SJCRH30 (cell line): Measurements from ENCODE around the gene DPYSL5. TPM values are rescaled to one million over a fixed set of nuclear protein-coding genes. Genes with fewer than 3 reads are reported as not detected.
"Not testable (repeated sequence)": the region's sequence is repeated elsewhere in the genome, so short reads cannot be mapped to it uniquely, and the experiment has no call there.

Experiments used
- DNase-seq, 2 experiments: peaks; one replicate each; pipeline ENCODE4 v3.0.0-alpha.2; 2015 to 2020
- H3K27ac ChIP-seq: fragments of 250-450 bp; sonication (Bioruptor Pico); 2 replicates; pipeline ENCODE4 v1.5.1; 2020; ENCODE audit warnings: mild to moderate bottlenecking, moderate library complexity
- H3K27me3 ChIP-seq: fragments of 250-450 bp; sonication (Bioruptor Pico); 2 replicates; pipeline ENCODE4 v1.5.1; 2020; ENCODE audit warnings: mild to moderate bottlenecking, moderate library complexity
- H3K36me3 ChIP-seq: fragments of 250-450 bp; sonication (Bioruptor Pico); 2 replicates; pipeline ENCODE4 v1.5.1; 2020; ENCODE audit warnings: mild to moderate bottlenecking, moderate library complexity
- H3K4me1 ChIP-seq: fragments of 250-450 bp; sonication (Bioruptor Pico); 2 replicates; pipeline ENCODE4 v1.5.1; 2020; ENCODE audit warnings: mild to moderate bottlenecking, moderate library complexity
- H3K4me3 ChIP-seq: fragments of 250-450 bp; sonication (Bioruptor Pico); 2 replicates; pipeline ENCODE4 v1.5.1; 2020; ENCODE audit warnings: mild to moderate bottlenecking, moderate library complexity
- H3K9me3 ChIP-seq: fragments of 250-450 bp; sonication (Bioruptor Pico); replicated peaks from 2 replicates; pipeline ENCODE4 v1.5.1; 2020; ENCODE audit warnings: mild to moderate bottlenecking, moderate library complexity
- total RNA-seq: library from RNA; depleted of rRNA; stranded (reverse); fragments of >200 nt; shearing (Covaris generic); gene quantifications from 2 replicates; pipeline ENCODE4 v1.2.3, GENCODE V29; 2014

Gene DPYSL5
- total RNA-seq, 1 experiment from 2014 or later: 1.2 TPM

DNA sequence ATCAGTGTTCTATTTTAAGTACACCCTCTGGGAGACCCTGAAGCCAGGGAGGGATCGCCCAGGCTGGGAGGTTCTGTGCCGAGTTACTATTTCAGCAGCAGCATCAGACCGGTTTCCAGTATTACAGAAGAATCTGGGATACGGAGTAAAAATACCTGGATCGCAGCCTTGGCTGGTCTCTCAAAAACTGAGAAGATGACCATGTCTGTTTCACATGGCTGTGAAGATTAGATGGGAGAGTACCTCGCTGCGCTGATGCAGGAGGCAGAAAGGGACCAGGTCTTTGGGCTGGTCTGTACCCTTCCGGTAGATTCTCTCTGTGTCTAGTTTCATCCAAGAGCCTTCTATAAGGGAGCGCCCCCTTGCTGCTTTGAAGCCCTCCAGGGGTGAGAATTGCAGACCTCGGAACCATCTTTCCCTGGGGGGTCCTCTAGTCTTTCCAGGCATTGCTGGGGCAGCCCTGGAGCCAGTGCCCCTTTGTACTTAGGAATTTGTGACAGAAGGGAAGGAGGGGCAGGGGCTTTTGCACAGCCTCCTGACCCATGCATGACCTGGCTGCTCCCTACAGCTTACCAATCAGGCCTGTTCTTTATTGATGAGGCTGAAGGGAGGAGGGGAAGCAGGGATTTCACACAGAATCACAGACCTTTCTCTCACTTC lies 66.2 kb downstream of the DPYSL5 start:
- H3K9me3 ChIP-seq: no peaks in the 10 kb centered on the region
- peaks cover 42% of the 10 kb centered on the region for H3K27me3 ChIP-seq
- no peaks in the 10 kb centered on the region for H3K36me3 ChIP-seq
- H3K27ac ChIP-seq: no peak overlapping the region
- DNase-seq: no peak
- no peaks in the 10 kb centered on the region; the same call in 1 of the 2 replicates for H3K4me1 ChIP-seq
- H3K4me3 ChIP-seq: no peak overlapping the region

DNA sequence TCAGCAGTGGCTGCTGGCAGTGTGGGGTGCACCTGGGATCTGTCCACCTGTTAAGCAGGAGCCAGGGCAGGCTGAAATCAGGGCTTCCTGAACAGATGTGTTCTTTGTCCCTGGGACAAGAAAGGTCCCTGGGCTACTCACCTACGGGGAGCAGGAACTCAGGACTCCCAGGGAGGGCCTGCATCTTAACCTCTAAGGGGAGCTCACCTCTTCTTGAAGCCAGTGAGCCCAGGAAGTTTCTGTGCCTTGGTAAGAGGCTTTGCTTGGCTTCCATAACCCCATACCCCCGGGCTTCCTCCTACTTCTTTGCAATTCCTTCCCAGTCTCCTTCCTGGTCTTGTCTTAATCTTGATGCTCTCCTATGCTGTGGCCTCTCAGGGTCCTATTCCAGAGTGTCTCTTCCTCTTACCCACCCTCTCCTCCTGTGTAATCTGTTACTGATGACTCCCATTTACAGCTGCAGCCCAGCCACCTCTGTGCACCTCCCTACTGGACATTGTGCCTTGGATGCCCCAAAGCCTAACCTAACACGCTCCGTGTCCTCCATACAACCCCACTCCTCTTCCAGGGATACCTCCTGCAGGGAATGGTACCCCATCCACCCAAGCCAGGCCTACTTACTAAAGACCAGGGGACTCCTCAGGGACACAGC lies 66.9 kb downstream of the DPYSL5 start:
- no peak for DNase-seq
- Histone ChIP-seq H3K36me3 (no peaks in the 10 kb centered on the region), H3K4me1 (no peaks in the 10 kb centered on the region; the same call in 1 of the 2 replicates), H3K27me3 (peaks cover 42% of the 10 kb centered on the region), H3K9me3 (no peaks in the 10 kb centered on the region), H3K4me3 (no peak overlapping the region), H3K27ac (no peak overlapping the region)

DNA sequence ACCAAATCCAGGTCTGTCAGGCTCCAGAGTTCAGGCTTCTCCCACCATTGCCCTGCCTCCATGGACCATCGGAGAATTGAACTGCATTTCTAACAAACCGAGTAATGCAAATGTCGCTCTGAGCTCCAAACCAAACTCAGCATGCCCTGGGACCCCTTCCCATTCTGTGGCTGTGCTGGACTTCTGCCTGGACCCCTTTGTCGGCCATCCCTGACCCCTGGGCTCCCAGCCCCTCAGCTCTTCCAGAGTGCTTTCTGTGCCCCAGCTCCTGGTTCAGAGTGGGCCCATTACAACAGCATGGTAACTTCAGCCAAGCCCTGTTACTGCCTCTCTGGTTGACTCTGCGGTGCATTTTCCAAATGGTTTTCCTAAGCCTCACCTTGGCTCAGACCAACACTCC lies 67.4 kb downstream of the DPYSL5 start:
- Histone ChIP-seq H3K27ac (no peak overlapping the region), H3K9me3 (no peaks in the 10 kb centered on the region), H3K36me3 (no peaks in the 10 kb centered on the region), H3K27me3 (peaks cover 43% of the 10 kb centered on the region), H3K4me3 (no peak overlapping the region), H3K4me1 (no peaks in the 10 kb centered on the region; the same call in 1 of the 2 replicates)
- DNase-seq: no peak

DNA sequence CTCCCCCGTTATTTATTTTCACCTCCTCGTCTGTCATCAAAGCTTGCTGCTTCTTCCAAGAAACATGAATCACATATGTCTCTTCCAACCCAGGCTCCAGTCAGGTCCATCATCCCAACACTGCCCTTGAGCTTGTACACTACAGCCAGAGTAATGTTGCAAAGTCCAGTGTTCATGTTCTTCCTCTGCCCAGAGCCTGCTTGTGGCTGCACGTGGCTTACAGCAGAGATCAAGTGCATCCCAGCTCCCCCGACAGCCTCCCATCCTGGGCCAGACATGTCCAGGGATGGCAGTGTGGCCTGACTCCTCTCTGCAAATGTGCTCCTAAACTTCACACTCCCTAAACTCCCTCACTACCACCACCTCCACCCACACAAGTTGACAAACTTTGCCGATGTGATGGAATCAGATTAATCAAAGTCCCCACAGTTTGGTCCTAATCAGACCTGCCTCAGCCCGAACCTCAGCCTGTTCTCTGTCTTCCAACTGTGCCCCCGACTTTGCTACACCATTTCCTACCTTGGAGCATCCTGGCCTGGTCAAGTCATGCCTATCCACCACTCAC lies 68.3 kb downstream of the DPYSL5 start:
- Histone ChIP-seq H3K4me3 (no peak overlapping the region), H3K27ac (no peak overlapping the region), H3K4me1 (no peaks in the 10 kb centered on the region; the same call in 1 of the 2 replicates), H3K36me3 (no peaks in the 10 kb centered on the region), H3K9me3 (no peaks in the 10 kb centered on the region), H3K27me3 (peaks cover 46% of the 10 kb centered on the region)
- no peak for DNase-seq

DNA sequence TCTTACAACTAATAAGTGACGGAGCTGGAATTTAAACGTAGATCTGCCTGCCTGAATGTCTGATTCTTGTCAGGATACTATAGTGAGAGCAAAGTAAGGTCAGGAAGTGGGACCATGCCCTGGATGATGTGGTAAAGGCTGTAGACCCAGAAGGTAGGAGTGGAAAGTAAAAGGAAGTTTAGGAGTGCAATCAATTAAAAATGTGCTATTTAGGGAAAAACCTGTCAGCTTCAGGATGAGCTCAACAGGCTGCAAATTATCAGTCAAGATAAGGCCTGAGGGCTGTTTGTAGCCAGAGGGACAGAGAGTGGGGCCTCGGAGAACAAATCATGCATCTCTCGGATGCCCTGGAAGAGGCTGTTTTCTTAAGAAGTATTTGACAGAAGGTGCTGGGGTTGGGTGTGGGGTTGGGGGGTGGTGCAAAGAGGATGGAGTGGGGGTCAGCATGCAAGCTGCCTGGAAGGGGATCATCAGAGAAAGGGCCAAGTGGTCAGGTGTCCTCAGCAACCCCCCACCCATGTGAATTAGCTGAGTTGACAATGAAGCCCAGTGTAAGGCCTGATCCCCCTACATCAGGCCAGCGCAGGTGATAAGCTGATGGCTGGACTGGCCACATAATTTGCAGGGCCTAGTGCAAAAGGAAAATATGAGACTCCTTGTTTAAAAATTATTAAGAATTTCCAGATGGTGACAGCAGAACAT lies 69.4 kb downstream of the DPYSL5 start:
- peaks cover 46% of the 10 kb centered on the region for H3K27me3 ChIP-seq

DNA sequence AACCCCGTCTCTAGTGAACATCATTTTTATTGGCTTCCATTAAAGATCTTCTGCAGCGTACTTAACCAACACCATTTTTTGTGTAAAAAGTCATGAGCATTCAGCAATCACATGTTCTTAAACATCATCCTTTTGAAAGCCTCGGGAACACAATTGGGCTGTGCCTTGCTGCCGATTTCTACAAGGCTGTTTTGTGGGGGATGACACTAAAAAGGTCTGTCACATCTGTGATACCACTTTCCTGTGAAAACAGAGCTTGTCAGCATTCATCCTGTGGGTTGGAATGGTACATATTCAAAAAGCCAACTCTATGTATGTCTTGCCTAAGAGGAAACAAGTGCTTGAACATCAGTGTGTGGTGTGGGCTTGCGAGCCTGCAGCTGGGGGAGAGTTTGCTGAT lies 73.4 kb downstream of the DPYSL5 start:
- DNase-seq: no peak
- no peaks in the 10 kb centered on the region for H3K36me3 ChIP-seq
- peaks cover 24% of the 10 kb centered on the region for H3K27me3 ChIP-seq
- no peak overlapping the region for H3K4me3 ChIP-seq
- H3K27ac ChIP-seq: no peak overlapping the region
- peaks cover 6% of the 10 kb centered on the region for H3K4me1 ChIP-seq
- no peaks in the 10 kb centered on the region for H3K9me3 ChIP-seq

More for the DNA sequence above, 69.4 kb downstream of the DPYSL5 start:
- H3K9me3 ChIP-seq: no peaks in the 10 kb centered on the region
- H3K4me3 ChIP-seq: no peak overlapping the region
- no peak overlapping the region for H3K27ac ChIP-seq
- no peak for DNase-seq
- no peaks in the 10 kb centered on the region for H3K36me3 ChIP-seq
- H3K4me1 ChIP-seq: no peaks in the 10 kb centered on the region; the same call in 1 of the 2 replicates

DNA sequence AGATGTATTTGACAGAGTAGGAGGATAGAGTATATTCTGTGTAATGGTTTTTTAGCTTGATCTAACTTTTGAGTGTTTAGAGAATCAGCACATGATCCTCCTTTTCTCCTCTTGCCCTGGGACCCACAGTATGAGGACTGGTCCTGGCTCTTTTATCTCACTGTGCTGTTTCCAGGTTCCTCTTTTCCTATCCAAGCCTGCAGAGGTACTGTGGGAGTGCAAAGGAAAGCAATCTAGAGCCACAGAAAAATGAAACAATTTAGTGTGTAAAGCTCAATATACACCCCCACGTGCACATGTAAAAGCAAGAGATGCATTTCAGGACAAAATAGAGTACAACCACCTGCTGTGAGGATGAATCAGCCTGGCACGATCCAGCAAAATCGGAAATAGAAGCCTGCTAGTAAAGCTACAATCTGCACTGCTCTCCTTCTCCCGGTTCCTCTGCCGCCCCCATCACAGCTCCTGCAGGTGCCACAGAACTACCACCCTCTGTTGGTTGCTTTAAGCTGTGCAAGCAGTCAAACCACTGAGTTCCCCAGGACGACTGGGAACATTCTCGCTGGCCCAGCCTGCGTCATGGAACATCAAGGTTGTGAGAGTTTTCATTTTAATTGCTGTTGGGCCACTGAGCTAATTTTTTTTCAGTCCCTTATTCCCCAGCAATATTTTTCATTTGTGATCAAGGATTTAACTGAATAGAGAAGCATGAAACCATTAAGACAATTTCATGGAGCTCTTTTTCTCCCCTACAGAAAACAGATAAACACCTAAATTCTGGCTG lies 74.7 kb downstream of the DPYSL5 start:
- Histone ChIP-seq H3K4me3 (no peak overlapping the region), H3K36me3 (no peaks in the 10 kb centered on the region), H3K27ac (no peak overlapping the region), H3K27me3 (peaks cover 32% of the 10 kb centered on the region), H3K9me3 (no peaks in the 10 kb centered on the region), H3K4me1 (peaks cover 6% of the 10 kb centered on the region)
- DNase-seq: peak; percentile 31 to 50

DNA sequence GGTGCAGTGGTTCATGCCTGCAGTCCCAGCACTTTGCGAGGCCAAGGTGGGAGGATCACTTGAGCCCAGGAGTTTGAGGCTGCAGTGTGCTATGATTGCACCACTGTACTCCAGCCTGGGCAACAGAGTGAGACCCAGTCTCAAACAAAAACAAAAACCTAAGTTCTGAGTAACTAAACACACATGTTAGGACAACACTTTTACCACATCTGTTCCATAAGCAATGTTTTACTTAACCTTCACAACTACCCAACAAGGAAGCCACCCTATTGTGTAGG lies 75.2 kb downstream of the DPYSL5 start:
- not testable (repeated sequence) for H3K4me3 ChIP-seq, H3K36me3 ChIP-seq, DNase-seq, H3K4me1 ChIP-seq, H3K27ac ChIP-seq, H3K9me3 ChIP-seq
- H3K27me3 ChIP-seq: peaks cover 34% of the 10 kb centered on the region

DNA sequence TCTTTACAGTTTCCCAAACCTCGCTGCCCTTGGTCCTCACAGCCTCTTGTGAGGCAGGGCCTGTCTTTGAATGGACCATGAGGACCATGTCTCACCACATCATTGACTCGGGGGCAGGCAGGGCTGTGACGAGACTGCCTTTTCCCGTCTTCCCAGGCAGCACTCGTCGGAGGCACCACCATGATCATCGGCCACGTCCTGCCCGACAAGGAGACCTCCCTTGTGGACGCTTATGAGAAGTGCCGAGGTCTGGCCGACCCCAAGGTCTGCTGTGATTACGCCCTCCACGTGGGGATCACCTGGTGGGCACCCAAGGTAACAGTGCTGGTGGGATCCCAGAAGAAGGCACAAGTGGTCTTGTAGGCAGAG lies 76.8 kb downstream of the DPYSL5 start:
- no peaks in the 10 kb centered on the region for H3K36me3 ChIP-seq
- H3K4me1 ChIP-seq: peaks cover 6% of the 10 kb centered on the region
- H3K4me3 ChIP-seq: no peak overlapping the region
- peaks cover 34% of the 10 kb centered on the region for H3K27me3 ChIP-seq
- DNase-seq: no peak
- no peak overlapping the region for H3K27ac ChIP-seq
- H3K9me3 ChIP-seq: no peaks in the 10 kb centered on the region

DNA sequence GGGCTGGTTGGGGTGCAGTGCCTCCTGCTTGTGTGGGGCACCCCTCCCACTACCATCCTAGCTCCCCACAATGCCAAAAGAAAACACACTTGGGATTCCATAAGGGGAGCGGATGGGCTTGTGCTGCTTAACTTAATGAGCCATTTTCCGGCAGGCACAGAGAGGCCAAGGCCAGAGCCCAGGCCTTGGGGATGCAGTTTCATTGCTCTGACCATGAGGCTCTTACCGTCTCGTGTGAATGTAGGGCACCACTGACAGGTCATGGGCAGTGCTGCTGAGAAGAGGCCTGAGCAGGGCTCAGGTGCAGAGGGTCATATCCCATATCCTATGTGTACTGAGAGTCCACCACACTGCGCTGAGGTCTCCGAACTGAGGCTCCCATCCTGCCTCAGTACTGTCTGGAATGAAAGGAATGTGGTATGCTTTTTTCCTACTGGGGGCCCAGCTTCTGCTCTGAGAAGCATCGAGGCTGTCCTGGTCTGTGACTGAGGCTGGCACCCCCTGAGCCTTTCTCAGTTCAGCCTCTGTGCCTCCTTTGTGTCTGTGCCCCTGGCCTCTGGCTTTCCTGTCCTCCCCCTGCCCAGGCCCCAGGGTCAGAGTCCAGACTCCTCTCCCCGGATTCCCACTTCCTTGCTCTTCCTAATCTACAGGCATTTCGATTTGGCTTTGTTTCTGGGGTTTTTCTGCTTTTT lies 77.3 kb downstream of the DPYSL5 start:
- peaks cover 6% of the 10 kb centered on the region for H3K4me1 ChIP-seq
- H3K36me3 ChIP-seq: no peaks in the 10 kb centered on the region
- no peak overlapping the region for H3K27ac ChIP-seq
- no peak overlapping the region for H3K4me3 ChIP-seq
- no peak for DNase-seq
- no peaks in the 10 kb centered on the region for H3K9me3 ChIP-seq
- H3K27me3 ChIP-seq: peaks cover 33% of the 10 kb centered on the region

DNA sequence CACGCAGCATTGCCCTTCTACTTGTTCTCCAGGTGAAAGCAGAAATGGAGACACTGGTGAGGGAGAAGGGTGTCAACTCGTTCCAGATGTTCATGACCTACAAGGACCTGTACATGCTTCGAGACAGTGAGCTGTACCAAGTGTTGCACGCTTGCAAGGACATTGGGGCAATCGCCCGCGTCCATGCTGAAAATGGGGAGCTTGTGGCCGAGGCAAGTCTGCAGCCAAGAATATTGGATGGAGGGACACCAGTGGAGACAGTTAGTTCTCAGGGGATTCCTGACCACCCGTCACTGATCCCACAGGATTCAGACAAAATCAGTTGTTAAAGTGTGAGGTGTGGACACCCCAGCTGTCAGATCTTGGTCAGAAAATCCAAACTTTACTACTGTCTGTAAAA lies 79.3 kb downstream of the DPYSL5 start:
- Histone ChIP-seq H3K27ac (no peak overlapping the region), H3K9me3 (no peaks in the 10 kb centered on the region), H3K4me1 (peaks cover 6% of the 10 kb centered on the region), H3K27me3 (peaks cover 27% of the 10 kb centered on the region; the same call in 1 of the 2 replicates), H3K4me3 (no peak overlapping the region), H3K36me3 (no peaks in the 10 kb centered on the region)
- no peak for DNase-seq

DNA sequence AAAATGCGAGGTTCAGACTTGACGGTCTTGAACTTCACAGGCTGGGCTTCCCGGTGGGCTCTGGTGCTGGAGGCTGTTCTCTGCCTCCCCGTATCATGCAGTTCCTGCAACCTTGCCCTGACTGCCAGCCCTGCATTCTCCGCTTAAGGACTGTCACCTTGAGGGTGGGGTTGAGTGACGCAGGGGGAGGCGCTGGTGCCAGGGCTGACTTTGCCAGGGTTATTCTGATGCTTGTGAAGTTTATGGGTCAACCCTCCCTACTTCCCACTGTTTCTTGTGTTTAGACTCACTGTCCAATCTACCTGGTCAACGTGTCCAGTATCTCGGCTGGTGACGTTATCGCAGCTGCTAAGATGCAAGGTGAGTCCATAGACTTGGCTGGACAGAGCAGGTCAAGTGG lies 85.0 kb downstream of the DPYSL5 start:
- H3K36me3 ChIP-seq: no peaks in the 10 kb centered on the region
- no peak overlapping the region for H3K4me3 ChIP-seq
- no peak overlapping the region for H3K27ac ChIP-seq
- DNase-seq: no peak
- H3K4me1 ChIP-seq: no peaks in the 10 kb centered on the region
- H3K9me3 ChIP-seq: no peaks in the 10 kb centered on the region
- H3K27me3 ChIP-seq: peaks cover 13% of the 10 kb centered on the region; the same call in 1 of the 2 replicates

DNA sequence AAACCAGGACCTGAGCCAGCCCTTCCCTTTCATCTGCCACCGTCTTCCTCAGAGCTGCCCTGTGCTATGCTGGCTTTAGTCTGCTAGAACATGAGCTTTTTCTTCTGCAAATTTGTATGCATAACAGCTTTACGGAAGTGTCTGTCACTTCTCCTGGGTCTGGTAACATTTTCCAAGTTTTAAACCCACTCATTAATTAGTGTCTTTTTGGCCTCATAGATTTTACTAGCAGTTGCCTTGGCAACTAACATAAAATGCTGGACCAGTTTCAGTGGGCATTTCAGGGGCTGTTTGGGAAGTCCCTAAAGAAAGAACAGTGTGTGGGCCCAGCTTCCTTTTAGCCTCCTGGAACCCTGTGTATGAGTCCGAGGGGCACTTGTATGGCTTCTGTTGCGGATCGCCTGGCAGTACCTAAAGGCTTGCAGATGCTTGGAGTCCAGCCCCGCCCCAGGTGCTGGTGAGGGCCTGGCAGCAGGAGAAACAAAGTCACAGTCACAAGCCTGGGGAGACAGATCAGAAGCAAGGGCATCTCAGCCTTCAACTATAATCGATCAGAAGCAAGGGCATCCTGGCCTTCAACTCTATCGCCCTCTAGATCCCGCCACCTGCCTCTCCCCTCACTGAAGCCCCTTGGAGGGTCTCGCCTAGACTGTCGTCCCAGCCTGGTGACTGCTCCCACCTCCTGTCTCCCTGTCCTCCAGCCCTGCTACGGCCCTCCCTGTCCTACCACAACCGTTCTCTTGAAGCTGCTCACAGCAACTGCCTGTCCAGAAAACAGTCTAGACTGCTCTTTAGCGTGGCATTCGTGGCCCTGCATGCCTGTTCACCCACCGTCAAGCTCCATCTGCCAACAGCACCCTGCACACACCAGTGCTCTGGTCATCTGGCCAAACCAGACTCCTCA lies 85.8 kb downstream of the DPYSL5 start:
- DNase-seq: no peak
- no peaks in the 10 kb centered on the region for H3K36me3 ChIP-seq
- no peak overlapping the region for H3K27ac ChIP-seq
- no peaks in the 10 kb centered on the region for H3K4me1 ChIP-seq
- H3K9me3 ChIP-seq: no peaks in the 10 kb centered on the region
- no peak overlapping the region for H3K4me3 ChIP-seq
- H3K27me3 ChIP-seq: peaks cover 13% of the 10 kb centered on the region; the same call in 1 of the 2 replicates
